GM18517 (cell line): ENCODE data around the gene RDH13.
"Not testable (repeated sequence)": the region's sequence is repeated elsewhere in the genome, so short reads cannot be mapped to it uniquely, and the experiment has no call there.

Experiments used
- ATAC-seq: cut with Tn5 transposase; IDR thresholded peaks from one replicate; pipeline ENCODE4 v1.9.1; 2021; ENCODE audit warnings: mild to moderate bottlenecking, moderate library complexity; ENCODE audit not compliant: unreplicated experiment

The RDH13 gene

DNA sequence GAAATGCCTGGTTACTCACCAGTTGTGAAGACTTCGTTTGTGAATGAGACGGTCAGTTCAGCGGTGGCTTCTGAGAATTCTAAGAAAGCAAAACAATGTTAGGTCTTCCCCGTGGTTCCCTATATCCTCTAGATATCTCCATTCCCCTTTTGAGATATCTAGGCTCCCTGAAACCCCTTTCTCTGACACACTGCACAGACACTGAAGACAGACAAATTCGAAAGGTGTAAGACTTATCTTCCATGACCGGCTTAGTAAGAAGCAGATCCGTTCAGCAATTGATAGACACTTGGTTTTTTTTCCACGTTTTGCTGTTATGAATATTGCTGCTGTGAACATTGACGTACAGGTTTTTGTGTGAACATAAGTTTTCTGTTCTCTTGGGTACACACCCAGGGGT lies 44.3 kb downstream of the RDH13 start:
- ATAC-seq: no peak

DNA sequence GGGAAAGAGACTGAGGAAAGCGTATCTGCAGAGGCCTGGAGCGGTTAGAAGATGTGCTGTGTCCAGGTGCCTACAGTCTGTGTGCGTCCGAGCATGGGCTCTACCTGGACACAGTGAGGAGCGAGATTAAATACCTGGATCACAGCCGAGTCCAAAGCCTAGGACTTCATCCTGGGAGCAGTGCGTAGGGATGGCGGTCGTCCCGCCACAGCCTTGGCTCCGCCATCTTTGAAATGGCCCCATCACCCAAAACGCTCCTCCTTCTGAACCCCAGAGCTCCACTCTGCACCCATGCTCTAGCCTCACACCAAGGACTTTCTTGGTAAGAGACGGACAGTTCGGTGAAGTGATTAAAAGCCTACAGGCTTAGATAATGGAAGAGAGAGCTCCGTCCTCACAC lies 44.7 kb downstream of the RDH13 start:
- ATAC-seq: no peak

DNA sequence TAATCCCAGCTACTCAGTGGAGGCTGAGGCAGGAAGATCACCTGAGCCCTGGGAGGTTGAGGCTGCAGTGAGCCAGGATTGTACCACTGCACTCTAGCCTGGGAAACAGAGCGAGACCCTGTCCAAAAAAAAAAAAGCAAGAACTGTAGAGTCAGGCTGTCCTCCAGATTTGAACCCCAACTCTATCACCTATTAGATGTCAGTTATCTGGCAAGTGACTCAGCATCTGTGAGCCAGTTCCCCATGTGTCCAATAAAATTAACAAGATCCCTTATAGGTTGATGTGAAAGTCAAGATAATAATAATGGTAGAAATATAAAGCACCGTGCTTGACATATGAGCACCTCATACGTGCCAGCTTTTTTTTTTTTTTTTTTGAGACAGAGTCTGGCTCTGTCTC lies 46.9 kb downstream of the RDH13 start:
- ATAC-seq: no peak

DNA sequence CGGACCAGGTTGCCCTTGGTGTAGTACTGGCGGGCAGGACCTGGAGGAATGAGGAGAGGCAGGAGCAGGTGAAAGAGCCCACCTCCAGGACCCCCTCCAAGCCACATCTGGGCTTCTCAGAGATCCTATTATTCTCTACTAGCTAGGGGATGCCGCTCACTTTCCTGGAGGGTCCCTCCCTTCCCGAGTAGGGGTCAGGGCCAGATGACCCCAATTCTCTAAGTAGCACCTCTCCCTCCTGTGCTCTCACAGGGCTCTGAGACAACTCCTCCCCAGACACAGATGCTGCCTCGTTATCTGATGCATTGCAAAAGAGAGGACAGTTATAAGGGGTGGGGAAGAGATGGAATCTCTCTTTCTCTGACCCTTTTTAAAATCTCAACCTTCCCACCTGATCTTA lies 47.8 kb downstream of the RDH13 start:
- ATAC-seq: no peak

DNA sequence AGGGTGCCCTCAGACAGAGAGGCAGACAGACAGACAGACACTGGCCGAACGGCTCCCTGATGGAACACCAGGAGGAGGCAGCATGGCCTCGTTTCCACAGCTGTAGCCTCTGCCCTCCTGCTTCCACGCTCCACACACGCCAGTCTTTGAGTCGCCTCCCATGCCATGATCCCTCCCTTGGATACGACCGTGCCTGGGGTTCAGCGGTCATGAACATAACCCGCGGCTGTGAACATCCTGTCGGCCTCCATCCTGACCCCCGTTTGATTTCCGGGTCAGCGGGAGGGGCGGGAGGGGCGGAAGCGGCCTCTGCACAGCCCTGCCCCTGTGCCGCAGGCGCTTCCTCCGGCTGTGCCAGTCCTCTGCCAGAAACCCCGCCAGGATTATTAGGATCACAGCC lies 48.2 kb downstream of the RDH13 start:
- no peak for ATAC-seq

DNA sequence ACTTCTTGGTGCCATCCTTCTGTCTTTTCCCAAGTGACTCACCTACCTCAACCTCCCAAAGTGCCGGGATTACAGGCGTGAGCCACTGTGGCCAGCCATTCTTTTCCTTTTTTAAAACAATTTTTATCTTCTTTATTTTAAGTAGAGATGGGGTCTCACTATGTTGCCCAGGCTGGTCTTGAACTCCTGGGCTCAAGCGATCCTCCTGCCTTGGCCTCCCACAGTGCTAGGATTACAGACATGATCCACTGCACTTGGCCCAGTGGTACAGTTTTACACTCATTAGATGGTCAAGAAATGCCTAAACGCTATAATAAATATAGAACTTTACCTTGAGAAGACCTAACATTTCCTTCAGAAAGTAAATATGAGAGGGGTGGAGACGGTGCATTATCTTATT lies 49.4 kb downstream of the RDH13 start:
- no peak for ATAC-seq

DNA sequence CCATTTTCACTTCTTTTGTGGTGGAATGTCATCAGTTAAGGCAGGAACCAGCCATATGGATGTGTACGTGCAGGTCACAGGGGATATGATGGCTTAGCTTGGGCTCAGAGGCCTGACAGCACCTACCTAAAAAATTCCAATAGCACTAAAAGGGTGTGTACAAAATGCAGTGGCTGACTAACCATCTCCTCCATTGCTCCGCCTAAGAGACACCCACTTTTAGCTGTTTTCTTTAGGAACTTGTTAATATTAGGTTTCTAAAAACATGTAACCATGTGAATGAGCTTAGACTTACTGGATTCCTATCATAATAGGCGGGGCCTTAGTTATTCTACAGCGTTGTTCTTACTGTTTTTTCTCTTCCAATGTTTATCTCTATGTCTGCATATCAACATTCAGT lies 50.6 kb downstream of the RDH13 start:
- no peak for ATAC-seq

DNA sequence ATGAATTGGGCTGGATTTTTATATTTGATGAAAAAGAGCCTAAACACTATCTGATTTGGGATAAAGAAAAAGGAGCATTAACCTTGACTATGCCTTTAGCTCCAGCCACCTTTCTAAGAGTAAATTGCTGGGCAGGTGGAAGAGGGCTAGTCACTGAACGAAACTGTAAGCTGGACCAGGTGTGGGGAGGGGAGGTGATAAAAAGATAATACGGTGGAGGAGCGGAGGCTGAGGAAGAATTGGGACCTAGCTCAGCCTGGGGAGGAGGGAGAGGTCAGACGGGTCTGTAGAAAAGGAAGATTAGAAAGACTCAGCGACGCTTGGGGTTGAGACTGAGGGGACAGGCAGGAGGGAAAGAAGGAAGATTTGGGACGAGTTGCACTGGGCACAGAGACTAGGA lies 52.4 kb downstream of the RDH13 start:
- not testable (repeated sequence) for ATAC-seq

DNA sequence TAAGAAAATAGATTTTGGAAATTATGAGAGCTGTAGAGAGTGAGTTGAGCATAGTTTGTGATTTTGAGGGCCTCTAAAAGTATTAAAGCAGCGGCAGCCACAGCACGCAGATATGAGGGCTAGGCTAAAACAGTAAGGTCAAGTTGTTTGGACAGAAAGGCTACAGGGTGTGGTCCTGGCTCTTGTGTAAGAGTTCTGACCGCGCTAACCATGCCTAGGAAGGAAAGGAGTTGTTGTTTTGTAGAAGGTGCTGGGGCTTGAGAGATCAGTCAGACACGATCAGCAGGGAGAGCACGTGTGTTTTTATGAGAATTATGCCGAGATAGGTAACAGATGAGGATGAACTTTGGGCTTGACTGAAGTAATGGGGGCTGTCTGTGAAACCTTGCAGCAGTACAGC lies 54.2 kb downstream of the RDH13 start:
- ATAC-seq: not testable (repeated sequence)

DNA sequence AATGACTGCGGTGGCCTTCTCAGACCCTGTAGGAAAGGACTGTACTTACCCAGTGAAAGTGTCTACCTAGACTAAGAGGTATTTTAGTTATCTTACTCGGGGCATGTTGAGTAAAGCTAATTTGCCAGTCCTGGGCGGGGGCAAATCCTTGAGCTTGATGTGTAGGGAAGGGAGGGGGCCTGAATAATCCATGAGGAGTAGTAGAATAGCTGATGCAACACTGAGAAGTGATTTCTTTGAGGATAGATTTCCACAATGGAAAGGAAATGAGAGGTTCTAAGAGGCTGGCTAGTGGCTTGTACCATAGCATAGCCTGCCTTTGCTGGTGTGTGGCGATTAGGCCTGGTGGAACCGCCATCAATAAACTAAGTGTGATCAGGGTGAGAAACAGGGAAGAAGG lies 54.8 kb downstream of the RDH13 start:
- ATAC-seq: not testable (repeated sequence)

DNA sequence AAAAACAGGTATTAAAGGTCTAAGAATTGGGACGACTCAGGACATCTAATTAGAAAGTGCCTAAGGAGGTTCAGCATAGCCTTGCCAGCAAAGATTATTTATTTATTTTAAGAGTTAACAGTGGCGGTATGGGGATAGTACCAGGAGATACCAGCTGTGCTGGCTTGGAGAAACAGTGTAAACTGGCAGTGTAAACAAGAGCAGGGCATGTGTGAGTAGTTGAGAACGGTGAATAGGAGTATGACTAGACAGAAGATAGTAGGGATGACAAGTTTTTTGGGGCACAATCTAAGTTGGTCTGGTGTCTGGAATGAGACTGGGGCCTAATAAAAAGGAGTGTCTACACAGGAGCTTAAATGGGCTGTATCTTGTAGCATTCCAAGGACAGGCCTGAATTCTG lies 55.4 kb downstream of the RDH13 start:
- ATAC-seq: not testable (repeated sequence)

DNA sequence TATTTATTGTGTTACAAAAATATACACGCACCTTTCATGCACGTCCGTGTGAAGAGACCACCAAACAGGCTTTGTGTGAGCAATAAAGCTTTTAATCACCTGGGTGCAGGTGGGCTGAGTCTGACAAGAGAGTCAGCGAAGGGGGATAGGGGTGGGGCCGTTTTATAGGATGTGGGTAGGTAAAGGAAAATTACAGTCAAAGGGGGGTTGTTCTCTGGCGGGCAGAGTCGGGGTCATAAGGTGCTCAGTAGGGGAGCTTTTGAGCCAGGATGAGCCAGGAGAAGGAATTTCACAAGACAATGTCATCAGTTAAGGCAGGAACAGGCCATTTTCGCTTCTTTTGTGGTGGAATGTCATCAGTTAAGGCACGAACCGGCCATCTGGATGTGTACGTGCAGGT lies 56.2 kb downstream of the RDH13 start:
- ATAC-seq: not testable (repeated sequence)

DNA sequence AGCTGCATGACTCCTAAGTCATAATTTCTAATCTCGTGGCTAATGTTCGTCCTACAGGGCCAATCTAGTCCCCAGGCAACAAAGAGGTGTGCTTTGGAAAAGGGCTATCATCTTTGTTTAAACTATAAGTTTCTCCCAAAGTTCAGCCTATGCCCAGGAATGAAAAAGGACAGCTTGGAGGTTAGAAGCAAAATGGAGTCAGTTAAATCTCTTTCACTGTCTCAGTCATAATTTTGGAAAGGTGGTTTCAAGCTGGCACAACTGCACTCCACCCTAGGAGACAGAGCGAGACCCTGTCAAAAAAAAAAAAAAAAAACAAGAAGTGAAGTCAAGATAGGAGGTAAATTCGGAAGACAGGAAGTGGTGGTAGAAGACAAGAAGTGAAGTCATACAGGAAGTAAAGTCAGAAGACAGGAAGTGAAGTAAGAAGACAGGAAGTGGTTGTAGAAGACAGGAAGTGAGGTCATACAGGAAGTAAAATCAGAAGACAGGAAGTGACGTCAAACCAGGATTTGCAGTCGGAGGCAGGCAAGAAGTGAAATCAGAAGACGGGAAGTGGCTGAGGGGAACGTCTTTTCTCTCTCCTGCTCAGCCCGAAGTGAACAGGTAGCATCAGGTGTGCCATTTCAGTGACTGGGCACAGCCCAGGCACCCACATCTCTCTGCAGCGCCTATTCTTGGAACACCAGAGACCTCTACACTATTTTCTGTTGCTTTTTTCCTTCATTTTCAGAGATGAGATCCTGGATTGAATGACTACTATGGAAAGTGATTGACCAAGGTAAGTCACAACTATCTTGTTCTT lies 57.1 kb downstream of the RDH13 start:
- peak; percentile 95 for ATAC-seq

DNA sequence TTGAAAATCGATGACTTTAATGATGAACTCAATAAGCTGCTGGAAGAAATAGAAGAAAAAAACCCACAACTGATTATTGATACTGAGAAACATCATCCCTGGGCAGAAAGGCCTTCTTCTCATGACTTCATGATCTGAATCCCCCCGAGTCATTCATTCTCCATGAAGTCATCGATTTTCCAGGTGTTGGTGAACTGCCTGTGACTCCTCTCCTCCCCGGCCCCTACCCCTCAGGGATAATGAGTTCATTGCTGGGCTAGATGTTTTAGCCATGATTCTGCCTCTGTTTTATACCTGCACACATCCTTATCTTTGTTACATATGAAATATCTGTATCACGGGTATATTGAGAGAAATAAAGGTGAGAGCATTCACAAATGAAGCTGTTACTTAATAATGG lies 62.2 kb downstream of the RDH13 start:
- ATAC-seq: no peak

DNA sequence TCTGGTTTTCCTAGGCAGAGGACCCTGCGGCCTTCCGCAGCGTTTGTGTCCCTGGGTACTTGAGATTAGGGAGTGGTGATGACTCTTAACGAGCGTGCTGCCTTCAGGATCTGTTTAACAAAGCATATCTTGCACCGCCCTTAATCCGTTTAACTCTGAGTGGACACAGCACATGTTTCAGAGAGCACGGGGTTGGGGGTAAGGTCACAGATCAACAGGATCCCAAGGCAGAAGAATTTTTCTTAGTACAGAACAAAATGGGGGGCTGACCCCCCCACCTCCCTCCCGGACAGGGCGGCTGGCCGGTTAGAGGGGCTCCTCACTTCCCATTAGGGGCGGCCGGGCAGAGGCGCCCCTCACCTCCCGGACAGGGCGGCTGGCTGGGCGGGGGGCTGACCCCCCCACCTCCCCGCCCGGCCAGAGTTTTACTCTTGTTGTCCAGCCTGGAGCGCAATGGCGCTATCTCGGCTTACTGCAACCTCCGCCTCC lies 64.2 kb downstream of the RDH13 start:
- ATAC-seq: not testable (repeated sequence)

DNA sequence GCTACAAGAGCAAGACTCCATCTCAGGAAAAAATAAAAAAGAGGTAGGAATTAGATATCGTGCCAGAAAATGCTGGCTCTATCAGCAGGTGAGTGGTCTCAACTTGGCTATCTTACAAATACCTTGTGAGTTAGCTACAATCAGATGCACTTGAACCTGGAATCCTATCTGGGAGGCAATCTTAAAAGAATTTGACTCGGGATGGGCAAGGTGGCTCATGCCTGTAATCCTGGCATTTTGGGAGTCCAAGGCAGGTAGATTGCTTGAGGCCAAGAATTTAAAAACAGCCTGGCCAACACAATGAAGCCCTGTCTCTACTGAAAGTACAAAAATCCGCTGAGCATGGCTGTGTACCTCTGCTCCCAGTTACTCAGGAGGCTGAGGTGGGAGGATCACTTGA lies 67.4 kb downstream of the RDH13 start:
- no peak for ATAC-seq
